ENCODE data around the gene HSD17B14. TPM values are rescaled to one million over a fixed set of nuclear protein-coding genes. Genes with fewer than 3 reads are reported as not detected.
"Not testable (repeated sequence)": the region's sequence is repeated elsewhere in the genome, so short reads cannot be mapped to it uniquely, and the experiment has no call there.

HSD17B14 gene
- polyA plus RNA-seq, 1 donor, result 3.8 TPM

- no peak for DNase-seq
Observed at GRCh38 chr19:48796298-48797083, 39.8 kb downstream of the HSD17B14 start.

DNA sequence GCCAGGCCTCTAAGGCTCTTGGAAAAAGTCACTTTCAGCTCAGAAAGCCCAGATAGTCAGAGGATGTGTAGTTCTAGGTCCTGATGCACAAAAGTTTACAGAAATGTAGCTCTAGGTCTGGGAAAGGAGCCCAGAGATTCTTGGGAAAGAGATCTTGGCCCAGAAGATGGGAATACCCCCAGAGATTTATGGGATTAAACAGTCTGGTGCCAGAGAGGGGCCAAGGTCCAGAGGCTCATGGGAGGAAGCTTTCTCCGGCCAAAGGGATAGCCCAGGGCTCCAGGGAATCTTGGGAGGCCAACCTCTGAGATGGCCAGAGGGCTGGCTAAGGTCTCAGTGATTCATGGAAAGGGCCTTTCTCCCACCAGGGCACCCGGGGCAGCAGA, 40.6 kb downstream of the HSD17B14 start:
- DNase-seq, result no peak

- peak; percentile 96 for DNase-seq
Observed at GRCh38 chr19:48795055-48795684, 41.1 kb downstream of the HSD17B14 start.

DNA sequence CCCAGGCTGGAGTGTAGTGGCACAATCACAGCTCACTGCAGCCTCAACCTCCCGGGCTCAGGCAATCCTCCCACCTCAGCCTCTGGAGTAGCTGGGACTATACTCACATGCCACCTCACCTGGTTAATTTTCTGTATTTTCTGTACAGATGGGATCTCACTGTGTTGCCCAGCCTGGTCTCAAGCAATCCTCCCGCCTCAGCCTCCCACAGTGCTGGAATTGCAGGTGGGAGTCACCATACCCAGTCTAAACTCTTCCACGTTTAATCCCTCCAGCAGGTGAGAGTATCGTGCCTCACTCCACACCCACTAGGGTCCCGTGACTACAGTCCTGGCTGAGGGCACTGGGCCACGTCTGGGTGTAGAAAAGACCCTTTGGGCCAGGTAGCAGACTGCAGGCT, 42.0 kb downstream of the HSD17B14 start:
- no peak for DNase-seq

DNA sequence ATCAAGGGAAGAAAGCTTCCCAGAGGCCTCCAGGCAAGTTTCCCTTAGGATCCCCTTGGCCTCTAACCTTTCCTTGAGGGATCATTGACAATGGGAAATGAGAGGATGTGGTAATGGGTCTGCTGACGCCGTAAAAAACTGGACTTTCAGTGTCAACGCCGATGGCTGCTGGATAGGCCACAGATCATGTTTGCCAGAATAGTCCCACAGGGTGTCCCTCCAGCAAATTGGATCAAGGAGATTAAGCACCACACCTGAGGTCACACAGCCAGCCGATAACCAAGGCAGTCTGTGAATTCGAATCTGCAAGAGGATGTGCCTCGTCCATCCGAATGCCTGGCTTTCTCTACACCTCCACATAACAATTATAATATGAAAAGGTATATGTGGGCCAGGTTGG, 43.0 kb downstream of the HSD17B14 start:
- DNase-seq, result no peak

GRCh38 chr19:48787331-48787730, 49.0 kb downstream of the HSD17B14 start:
- DNase-seq, result not testable (repeated sequence)

DNA sequence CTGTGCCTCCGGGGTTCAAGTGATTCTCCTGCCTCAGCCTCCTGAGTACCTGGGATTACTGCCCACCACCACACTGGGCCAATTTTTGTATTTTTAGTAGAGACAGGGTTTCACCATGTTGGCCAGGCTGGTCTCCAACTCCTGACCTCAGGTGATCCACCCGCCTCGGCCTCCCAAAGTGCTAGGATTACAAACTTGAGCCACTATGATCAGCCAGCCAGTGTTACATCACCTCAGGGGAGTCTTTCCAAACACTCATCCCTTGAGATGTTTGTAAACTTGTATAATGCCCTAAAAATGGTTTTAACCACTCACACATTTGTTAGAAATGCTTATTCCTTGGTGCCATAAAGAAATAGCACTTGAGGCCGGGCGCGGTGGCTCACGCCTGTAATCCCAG, 49.9 kb downstream of the HSD17B14 start:
- DNase-seq, result not testable (repeated sequence)

DNA sequence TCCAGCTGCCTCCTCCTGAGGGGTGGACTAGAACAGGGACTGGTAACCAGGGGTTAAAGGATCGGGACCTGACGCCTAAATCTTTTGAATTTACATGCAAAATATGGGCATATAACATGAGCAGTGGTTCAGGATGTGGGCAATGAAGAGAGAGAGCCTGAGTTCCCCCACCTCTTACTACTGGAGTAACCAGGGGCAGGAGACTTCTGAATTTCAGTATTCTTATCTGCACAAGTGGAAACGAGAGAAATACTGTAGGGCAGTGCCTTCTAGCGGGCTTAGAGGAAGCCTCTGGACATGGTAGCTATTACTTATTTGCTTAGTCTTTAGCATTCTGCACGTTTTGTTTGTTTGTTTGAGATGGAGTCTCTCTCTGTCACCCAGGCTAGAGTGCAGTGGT, 51.8 kb downstream of the HSD17B14 start:
- no peak for DNase-seq

DNA sequence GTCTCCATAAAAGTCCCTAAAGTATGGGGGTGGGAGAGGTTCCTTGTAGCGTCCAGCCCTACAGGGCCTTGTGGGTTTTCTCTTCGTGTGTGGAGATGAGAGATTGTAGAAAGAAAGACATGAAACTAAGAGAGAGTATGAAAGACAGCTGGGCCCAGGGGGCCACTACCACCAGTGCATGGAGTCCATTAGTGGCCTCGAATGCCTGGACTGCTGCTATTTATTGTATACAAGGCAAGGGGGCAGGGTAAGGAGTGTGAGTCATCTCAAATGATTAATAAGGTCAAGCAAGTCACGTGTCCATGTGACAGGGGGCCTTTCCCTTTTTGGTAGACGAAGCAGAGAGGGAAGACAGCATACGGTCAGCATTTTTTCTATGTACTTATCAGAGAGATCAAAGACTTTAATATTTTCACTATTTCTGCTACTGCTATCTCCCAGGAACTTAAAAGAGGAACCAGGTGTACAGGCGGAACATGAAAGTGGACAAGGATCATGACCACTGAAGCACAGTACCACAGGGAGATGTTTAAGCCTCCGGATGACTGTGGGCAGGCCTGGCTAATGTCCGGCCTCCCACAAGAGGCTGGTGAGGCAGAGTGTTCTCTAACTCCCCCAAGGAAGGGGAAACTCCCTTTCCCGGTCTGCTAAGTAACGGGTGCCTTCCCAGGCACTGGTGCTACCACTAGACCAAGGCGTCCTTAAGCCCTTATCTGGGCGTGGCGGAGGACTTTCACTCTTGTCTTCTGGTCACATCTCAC, 55.5 kb downstream of the HSD17B14 start:
- DNase-seq, result no peak

DNA sequence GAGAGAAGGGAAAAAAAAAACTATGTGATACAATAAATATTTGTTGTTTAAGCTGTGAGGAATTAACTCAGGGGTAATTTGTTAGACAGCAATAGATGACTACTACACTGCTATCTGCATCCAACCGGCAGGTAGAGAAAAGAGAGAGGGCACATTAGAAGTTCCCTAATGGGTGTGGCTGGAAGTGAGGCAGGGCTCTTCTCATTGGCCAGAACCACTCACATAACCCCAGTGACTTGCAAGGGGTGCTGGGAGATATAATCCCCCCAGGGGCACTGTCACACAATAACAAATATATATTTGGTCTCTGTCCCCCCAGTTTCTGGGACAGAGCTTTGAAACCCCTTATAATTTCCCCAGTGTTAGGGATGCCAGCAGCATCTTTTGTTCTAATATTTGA, 56.7 kb downstream of the HSD17B14 start:
- DNase-seq, result no peak

DNA sequence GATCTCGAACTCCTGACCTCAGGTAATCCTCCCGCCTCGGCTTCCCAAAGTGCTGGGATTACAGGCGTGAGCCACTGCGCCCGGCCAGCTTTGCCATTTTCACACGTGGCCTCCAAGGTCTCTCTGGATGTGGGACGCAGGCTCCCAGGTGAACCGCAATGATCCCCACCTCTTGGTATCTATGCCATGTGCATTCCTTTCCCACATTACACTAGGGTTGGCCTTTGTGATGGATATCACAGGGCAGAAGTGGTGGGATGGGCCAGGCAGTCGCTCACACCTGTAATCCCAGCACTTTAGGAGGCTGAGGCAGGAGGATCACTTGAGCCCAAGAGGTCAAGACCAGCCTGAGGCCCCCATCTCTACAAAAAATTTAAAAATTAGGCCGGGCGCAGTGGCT, 58.6 kb downstream of the HSD17B14 start:
- DNase-seq, result no peak

DNA sequence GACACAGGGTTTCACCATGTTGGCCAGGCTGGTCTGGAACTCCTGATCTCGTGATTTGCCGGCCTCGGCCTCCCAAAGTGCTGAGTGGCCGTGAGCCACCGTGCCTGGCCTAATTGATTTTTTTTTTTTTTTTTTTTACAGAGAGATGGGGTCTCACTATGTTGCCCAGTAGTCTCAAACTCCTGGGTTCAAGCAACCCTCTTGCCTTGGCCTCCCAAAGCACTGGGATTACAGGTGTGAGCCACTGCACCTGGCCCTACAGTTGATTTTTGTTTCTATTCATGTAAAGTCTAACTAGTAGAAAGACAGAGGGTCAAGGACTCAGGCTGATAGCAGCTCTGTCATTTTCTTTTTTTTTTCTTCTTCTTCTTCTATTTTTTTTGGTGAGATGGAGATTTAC, 59.2 kb downstream of the HSD17B14 start:
- no peak for DNase-seq

GRCh38 chr19:48772503-48772953, 63.8 kb downstream of the HSD17B14 start:
- DNase-seq, result no peak

- no peak for DNase-seq
Observed at GRCh38 chr19:48770734-48771472, 65.4 kb downstream of the HSD17B14 start.

DNA sequence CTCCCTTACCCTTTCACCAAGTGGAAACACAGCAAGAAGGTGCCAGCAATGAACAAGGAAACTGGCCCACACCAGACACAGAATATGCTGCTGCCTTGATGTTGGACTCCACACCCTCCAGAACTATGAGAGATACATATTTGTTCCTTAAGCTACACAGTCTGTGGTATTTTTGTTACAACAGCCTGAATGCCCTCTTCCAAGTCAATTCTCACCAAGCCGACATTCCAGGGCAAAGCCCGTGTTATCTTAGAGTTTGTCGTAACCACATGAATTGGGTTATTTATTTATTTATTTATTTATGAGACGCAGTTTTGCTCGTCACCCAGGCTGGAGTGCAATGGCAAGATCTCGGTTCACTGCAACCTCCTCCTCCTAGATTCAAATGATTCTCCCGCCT, 66.0 kb downstream of the HSD17B14 start:
- no peak for DNase-seq

DNA sequence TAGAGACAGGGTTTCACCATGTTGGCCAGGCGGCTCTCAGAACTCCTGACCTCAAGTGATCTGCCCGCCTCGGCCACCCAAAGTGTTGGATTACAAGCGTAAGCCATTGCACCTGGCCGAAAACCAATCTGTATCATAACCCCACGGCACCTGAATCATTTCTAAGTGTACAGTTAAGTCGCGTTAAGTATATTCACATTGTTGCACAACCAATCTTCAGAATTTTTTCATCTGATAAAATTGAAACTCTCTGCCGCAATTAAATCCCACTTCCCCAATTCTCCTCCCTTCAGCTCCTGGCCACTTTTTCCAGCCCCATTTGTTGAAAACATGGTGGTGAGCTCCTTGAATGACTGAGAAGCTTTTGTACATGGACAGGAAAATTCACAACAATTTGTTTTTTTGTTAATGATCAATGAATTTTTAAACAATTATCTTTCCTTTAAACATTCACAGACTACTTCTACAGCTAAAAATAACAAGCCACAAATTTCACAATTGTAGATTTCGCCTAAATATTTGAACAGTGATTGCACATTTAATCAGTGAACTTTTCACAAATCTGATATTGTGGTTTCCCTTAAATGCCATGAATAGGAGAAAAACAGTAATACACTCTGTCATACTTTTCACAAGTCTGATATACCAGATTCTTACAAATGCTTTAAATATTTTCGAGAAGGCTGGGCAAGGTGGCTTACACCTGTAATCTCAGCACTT, 67.1 kb downstream of the HSD17B14 start:
- no peak for DNase-seq

DNA sequence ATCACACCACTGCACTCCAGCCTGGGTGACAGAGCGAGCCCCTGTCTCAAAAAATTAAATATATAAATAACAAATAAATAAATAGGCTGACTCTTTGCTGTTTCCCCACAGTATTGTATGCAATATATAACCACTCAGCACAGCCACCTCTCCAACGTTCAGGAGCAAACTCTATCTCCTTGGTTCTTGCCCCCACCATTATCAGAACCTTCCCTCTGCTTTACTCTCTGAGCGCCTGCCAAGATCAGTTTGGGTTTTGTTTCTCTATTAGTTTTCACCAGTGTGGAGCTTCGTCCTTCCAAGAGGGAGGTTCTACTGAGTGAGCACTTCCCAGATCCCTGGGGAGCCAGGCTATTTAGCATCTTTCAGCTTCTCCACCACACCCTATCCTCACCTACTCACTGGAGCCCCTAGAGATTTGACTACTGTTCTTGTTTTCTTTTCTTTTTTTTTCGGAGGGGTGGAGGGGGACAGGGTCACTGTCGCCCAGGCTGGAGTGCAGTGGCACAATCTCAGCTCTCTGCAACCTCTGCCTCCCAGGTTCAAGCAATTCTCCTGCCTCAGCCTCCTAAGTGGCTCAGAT, 68.0 kb downstream of the HSD17B14 start:
- not testable (repeated sequence) for DNase-seq

GRCh38 chr19:48765816-48766215, 70.5 kb downstream of the HSD17B14 start:
- DNase-seq, result not testable (repeated sequence)

Measured in hindlimb muscle (tissue), 1 donor.